Ascending aorta (tissue), 2 donors: Measurements from ENCODE around the gene SLC25A21. TPM values are rescaled to one million over a fixed set of nuclear protein-coding genes. Genes with fewer than 3 reads are reported as not detected.

Source experiments
- DNase-seq, 2 donors: peaks; one replicate each; pipeline ENCODE4 v3.0.0-alpha.2; 2019; ENCODE audit warnings: low spot score in 2 of 2
- H3K27ac ChIP-seq, 2 donors: fragments of 200-600 bp; sonication (generic); one replicate each; pipeline ENCODE4 v1.5.1; 2016 to 2017; ENCODE audit warnings: mild to moderate bottlenecking in 1 of 2
- H3K27me3 ChIP-seq: fragments of 200-600 bp; sonication (generic); one replicate; pipeline ENCODE4 v1.5.1; 2017
- H3K36me3 ChIP-seq, 2 donors: fragments of 200-600 bp; sonication (generic); one replicate each; pipeline ENCODE4 v1.5.1; 2016
- H3K4me1 ChIP-seq, 2 donors: fragments of 200-600 bp; sonication (generic); one replicate each; pipeline ENCODE4 v1.5.1; 2016 to 2017; ENCODE audit warnings: mild to moderate bottlenecking in 1 of 2
- H3K4me3 ChIP-seq, 2 donors: fragments of 200-600 bp; sonication (generic); one replicate each; pipeline ENCODE4 v1.5.1; 2016 to 2017; ENCODE audit warnings: mild to moderate bottlenecking in 1 of 2
- H3K9me3 ChIP-seq, 2 donors: fragments of 200-600 bp; sonication (generic); one replicate each; pipeline ENCODE4 v1.5.1; 2016
- intact Hi-C: fragments of 100-400 bp; cut with DNase I; formaldehyde crosslinking; loops from one replicate; pipeline ENCODE4 v1.15.1; 2023
- total RNA-seq: library from RNA; depleted of rRNA; stranded (reverse); fragments of >200 nt; gene quantifications from one replicate; pipeline ENCODE4 v1.1.0, GENCODE V29; 2016
- TF ChIP-seq, protein P1 (sequence below), 3 experiments: fragments of 200-600 bp in 2 of 3; fragments of 450-650 bp in 1 of 3; sonication (generic) in 2 of 3; IDR thresholded peaks; one replicate each; pipeline ENCODE4 v1.5.1; 2016 to 2019; ENCODE audit warnings: antibody characterized with exemption in 3 of 3, mild to moderate bottlenecking in 1 of 3, moderate library complexity in 1 of 3

The SLC25A21 gene
- total RNA-seq, 1 donor from 2014 or later, result not detected

DNA sequence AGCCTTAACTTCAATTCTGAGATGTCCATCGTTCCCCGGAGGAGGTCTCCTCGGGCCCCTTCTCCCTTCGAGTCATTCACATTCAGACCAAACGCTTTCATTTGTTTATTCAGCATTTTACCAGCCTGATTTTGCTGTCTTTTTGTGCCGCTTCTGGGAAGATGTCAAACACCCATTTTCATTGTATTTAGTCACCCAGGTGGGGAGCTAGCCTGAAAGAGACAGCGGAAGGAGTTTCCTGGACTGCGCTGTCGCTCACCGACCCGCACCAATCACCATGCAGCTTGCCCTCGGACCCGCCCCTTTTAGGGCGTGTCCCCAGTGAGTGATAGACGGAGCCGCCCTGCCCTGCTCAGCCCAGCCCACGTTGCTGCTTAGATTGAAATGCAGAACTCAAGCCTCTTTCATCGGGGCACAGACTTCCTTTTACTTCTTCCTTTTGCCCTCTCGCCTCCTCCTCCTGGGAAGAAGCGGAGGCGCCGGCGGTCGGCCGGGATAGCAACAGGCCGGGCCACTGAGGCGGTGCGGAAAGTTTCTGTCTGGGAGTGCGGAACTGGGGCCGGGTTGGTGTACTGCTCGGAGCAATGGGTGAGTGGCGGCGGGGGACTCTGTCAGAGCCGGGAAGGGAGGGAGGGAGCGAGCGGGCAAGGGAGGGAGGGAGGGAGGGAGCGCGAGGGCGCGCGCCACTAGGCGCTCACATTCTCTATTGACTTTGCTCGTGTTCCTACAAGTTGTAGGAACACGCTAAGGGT, 510.7 kb downstream of the SLC25A21 start, which contains the start of gene PAX9:
Gene PAX9, plus strand, starts transcription at position 355 of the 752 bp plus-strand sequence. Its CDS starts 230 bp downstream, at position 585.
- H3K4me3 ChIP-seq, result peak within 1 kb of the TSS; percentile 51 to 63
- no peak for DNase-seq
- H3K36me3 ChIP-seq, result no peaks in the 10 kb centered on the region
- H3K4me1 ChIP-seq, result peaks cover 5 to 28% of the 10 kb centered on the region in 2 donors
- intact Hi-C loops, result loop anchor here (5.0 to 10.0 kb wide), 3 partner anchors 147 to 476 kb away; partner anchors contain the start of gene MBIP
- no peaks in the 10 kb centered on the region for H3K9me3 ChIP-seq
- TF ChIP-seq, protein P1, sequence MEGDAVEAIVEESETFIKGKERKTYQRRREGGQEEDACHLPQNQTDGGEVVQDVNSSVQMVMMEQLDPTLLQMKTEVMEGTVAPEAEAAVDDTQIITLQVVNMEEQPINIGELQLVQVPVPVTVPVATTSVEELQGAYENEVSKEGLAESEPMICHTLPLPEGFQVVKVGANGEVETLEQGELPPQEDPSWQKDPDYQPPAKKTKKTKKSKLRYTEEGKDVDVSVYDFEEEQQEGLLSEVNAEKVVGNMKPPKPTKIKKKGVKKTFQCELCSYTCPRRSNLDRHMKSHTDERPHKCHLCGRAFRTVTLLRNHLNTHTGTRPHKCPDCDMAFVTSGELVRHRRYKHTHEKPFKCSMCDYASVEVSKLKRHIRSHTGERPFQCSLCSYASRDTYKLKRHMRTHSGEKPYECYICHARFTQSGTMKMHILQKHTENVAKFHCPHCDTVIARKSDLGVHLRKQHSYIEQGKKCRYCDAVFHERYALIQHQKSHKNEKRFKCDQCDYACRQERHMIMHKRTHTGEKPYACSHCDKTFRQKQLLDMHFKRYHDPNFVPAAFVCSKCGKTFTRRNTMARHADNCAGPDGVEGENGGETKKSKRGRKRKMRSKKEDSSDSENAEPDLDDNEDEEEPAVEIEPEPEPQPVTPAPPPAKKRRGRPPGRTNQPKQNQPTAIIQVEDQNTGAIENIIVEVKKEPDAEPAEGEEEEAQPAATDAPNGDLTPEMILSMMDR (IDR thresholded peaks at IDR 0.05), result no peak
- peak within 1 kb of the TSS in 1 of 2 donors; percentile 48 for H3K27ac ChIP-seq
- H3K27me3 ChIP-seq, result peaks cover 32% of the 10 kb centered on the region

DNA sequence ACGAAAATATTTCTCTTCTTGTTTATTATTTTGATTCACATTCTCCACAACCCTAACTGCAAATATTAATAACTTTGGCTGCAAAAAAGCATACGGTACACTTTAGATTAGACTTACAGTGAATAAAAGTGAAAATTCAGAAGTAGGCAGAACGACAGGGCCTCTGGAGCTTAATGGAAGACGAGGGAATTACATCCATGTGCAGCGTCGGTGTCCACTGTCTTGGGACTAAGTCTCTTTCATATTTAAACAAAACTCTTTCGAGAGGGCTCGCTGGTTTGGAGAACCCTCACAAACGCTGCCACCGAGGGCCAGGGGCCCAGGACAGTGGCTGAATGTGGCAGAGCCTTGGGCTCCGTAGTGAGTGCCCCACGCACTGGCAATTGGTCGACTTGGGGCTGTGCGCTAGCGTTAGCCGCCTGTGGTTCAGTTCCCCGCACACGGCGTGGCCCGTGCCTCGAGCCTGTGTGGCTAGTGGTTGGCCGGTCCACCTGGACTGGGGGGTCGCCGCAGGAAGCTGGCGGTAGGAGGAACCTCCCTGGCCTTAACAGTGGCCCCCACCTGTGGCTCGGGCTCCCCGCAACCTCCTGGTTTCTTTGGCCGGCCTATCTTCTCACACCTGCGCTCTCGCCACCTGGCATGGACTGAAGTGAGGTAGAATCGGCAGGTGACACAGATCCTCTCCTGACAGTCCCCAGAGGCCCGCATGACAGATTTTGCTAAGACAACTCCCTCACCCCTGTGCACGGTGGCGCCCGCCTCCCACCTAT, 511.5 kb downstream of the SLC25A21 start:
- Histone ChIP-seq H3K4me1 (peaks cover 4 to 28% of the 10 kb centered on the region in 2 donors), H3K27me3 (peaks cover 32% of the 10 kb centered on the region), H3K36me3 (no peaks in the 10 kb centered on the region), H3K4me3 (peak overlapping the region; percentile 51 to 63), H3K27ac (no peak overlapping the region), H3K9me3 (no peaks in the 10 kb centered on the region)
- TF ChIP-seq, protein P1 (IDR thresholded peaks at IDR 0.05), result no peak
- DNase-seq, result no peak
- intact Hi-C loops, result loop anchor here (5.0 to 10.0 kb wide), 3 partner anchors 146 to 476 kb away; partner anchors contain the start of gene MBIP

DNA sequence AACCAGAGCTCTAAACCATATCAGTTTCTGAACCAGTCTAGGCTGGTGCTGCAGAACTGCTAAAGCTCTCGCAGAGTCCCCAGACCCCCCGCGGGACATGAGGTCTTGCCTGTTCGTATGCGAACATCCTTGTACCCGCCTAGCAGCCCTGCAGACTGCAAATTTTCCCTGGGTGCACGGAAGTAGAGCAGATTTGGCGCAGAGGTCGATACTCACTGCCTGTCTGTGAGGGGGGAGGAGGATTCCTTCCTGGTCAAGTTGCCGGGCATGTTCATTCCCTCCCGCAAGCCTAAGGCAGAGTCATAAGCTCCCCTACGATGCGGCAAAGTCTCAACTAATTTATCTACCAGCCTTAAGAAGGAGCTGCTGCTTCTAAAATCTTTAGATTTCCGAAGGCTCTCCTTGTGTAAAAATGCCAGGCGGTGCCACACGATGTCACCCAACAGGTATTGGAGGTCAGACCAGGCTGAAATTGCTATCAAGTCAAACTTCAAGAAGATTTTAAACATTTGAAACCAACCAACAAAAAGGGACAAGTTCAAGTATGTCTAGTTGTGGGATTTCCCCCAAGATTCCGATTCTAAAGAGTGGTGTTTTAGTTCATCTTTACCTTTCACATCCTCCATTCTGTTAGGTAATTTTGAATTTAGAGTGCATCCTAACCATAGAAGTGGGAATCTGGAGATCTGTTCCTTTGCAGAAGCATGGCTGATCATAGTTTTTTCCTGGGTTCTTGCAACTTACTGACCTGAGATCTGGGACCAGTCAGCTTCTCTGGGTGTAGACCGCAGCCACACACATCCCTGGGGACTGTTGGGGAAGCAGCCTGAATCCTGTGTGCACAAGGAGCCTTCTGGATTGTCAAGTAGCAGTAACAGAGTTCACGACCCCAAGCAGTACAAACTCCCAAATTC, 512.3 kb downstream of the SLC25A21 start:
- Histone ChIP-seq H3K9me3 (no peaks in the 10 kb centered on the region), H3K4me1 (peaks cover 4 to 30% of the 10 kb centered on the region in 2 donors), H3K27ac (no peak overlapping the region), H3K36me3 (no peaks in the 10 kb centered on the region), H3K27me3 (peaks cover 36% of the 10 kb centered on the region), H3K4me3 (no peak overlapping the region)
- no peak for DNase-seq
- TF ChIP-seq, protein P1 (IDR thresholded peaks at IDR 0.05), result no peak
- intact Hi-C loops, result loop anchor here (5.0 to 10.0 kb wide), 4 partner anchors 145 to 935 kb away; partner anchors contain the start of genes FOXA1, MBIP and TTC6

DNA sequence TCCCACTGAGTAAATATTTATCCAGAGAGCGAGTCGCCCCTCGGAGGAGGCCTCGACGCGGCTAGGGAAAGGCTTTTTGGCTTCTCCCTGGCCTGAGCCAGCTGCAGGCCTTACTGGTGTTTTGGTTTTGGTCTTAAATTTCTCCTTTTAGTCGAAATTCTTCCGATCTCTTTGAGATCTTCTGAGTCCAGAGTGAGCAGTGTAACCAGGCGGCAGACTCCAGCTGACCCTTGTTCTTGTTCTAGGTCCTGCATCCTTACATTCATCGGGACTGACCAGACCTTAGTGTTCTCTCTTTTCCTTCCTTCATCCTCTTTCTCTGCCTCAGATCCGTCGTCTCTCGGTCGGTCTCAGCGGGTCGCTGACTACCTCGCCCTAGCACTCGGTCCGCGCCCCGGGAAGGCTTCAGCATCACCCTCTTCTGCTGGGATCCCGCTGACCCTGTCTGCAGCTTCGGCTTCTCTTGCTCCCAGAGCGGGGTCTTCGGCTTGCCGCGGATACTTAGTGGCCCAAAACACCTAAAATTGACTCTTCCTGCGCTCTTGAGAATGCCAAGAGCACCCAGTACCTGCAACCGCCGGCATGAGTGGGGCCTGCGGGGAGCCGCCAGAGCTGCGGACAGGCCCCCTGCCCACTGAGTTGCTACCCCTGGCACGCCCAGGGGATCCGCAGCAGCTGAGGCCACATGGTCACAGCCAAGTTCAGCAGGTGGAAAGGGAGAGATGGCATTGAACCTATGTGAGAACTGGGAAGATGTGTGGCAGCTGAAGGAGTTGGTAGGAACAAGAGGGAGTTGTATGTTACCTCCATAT, 513.2 kb downstream of the SLC25A21 start:
- Histone ChIP-seq H3K27ac (no peak overlapping the region), H3K36me3 (no peaks in the 10 kb centered on the region), H3K9me3 (no peaks in the 10 kb centered on the region), H3K4me1 (peaks cover 4 to 29% of the 10 kb centered on the region in 2 donors), H3K27me3 (peaks cover 43% of the 10 kb centered on the region), H3K4me3 (no peak overlapping the region)
- DNase-seq, result no peak
- TF ChIP-seq, protein P1 (IDR thresholded peaks at IDR 0.05), result no peak
- intact Hi-C loops, result loop anchor here (10.0 kb wide), 1 partner anchor 936 kb away; the partner anchor contains the start of genes FOXA1 and TTC6
